GM12864 (cell line): ENCODE measurements around the gene CKB.

Source experiments
- DNase-seq: peaks from one replicate; pipeline ENCODE4 v3.0.0-alpha.2; 2011; ENCODE audit warnings: low read depth
- H3K4me3 ChIP-seq: 2 replicates; pipeline ENCODE4 v1.5.1; 2011; ENCODE audit warnings: mild to moderate bottlenecking, low read depth, low read length, control low read depth
- CTCF ChIP-seq: IDR thresholded peaks from 2 replicates; pipeline ENCODE4 v1.5.1; 2011; ENCODE audit warnings: low read depth, mild to moderate bottlenecking, moderate library complexity, low read length, control low read depth, inconsistent platforms; ENCODE audit errors: missing control alignments

Gene CKB

GRCh38 chr14:103501921-103502669, 20.5 kb downstream of the CKB start:
- no peak overlapping the region for H3K4me3 ChIP-seq
- DNase-seq = no peak
- TF ChIP-seq CTCF = no peak

- no peak overlapping the region for H3K4me3 ChIP-seq
- TF ChIP-seq CTCF = no peak
- no peak for DNase-seq
These were observed 21.4 kb downstream of the CKB start for GRCh38 chr14:103501041-103501870.

DNA sequence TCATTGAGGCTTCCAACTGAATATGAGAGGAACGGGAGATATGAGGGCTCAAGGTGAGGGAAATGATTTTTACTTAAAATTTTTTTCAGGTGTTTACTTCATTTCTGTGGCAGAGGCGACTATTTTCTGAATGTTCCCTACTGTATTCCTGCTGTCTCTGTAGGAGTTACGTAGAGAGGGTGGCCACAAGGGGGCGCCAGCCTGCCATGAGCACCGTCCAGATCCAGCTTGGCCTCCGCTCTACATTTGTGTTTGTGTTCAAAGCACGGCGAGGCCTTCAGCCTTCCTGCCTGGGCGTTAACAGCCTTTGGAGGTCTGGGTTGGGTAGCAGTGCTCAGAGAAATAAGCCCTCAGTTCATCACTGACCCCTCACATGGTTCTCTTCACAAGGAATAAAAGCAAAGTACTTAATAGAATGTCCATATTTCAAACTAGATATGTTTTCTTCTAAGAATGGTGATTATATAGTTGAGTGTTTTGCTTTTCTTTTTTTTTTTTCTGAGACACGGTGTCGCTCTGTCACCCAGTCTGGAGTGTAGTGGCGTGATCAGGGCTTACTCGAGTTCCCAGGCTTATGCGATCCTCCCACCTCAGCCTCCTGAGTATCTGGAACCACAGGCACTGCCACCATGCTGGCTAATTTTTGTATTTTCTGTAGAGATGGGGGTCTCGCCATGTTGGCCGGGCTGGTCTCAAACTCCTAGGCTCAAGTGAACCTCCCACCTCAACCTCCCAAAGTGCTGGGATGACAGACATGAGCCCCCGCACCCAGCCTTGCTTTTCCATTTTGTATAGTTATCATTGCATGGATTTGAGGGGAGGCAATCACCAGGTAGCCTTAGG, 22.3 kb downstream of the CKB start:
- TF ChIP-seq CTCF = peak; percentile 96
- DNase-seq = peak; percentile 25

DNA sequence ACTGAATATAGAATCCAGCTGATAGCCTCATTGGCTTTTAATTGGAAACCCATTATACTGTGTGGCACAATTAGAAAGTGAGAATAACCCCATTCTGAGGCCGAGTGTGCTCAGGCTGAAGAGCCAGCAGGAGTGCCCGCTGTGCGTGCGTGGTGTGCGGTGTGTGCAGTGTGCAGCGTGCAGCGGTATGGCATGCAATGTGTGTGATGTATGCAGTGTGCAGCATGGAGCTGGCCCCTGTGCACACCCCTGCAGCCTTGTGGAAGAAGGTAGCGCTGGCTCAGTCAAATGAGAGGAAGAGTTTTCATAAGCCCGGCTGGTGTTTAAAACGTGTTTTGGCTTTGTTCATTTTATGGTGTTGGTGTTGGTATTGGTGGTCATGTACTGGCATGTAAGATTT, 22.9 kb downstream of the CKB start:
- no peak overlapping the region for H3K4me3 ChIP-seq

More for the DNA sequence above, 22.3 kb downstream of the CKB start:
- no peak overlapping the region for H3K4me3 ChIP-seq

GRCh38 chr14:103496776-103497175, 25.9 kb downstream of the CKB start:
- no peak overlapping the region for H3K4me3 ChIP-seq
- DNase-seq = no peak
- TF ChIP-seq CTCF = no peak

More for the DNA sequence above, 22.9 kb downstream of the CKB start:
- DNase-seq = no peak
- no peak for TF ChIP-seq CTCF

DNA sequence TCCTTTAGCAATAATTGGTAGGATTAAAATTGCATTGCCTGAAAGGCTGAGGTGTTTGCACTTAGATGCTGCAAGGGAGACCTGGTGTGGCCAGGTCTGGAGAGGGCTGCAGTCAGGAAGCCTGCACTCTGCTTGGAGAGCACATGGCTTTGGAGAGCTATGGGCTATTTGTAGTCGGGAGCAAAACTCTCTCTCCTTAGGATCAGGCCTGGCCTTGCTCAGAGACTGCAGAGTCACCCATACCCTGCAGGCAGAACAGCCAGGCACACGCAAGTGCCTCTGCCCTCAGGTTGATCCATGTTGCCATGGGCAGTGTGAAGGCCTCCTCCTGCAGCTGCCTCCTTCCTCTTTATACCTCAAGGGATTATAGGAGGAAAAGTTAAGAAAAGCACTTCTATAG, 26.8 kb downstream of the CKB start:
- no peak overlapping the region for H3K4me3 ChIP-seq
- TF ChIP-seq CTCF = no peak
- no peak for DNase-seq
